Stimulated activated effector memory CD8-positive, alpha-beta T cell treated with anti-CD3 and anti-CD28 coated beads, Interleukin-12 subunit alpha, Interleukin-12 subunit beta, amount 100 ng/mL, for 72 hours (primary cell): ENCODE measurements around the gene EVI5L.

Experiments
- ATAC-seq: fragments of 150-1000 bp; cut with Tn5 transposase; 2 replicates; pipeline ENCODE4 v1.10.0; 2021
- DNase-seq, 2 donors: peaks; one replicate each; pipeline ENCODE4 v3.0.0; 2021 to 2022; ENCODE audit warnings: low spot score in 2 of 2
- H3K27ac Mint-ChIP-seq: one replicate; pipeline ENCODE4 v1.8.0; 2022; ENCODE audit warnings: mild to moderate bottlenecking, mixed read lengths
- H3K36me3 Mint-ChIP-seq: one replicate; pipeline ENCODE4 v1.8.0; 2022; ENCODE audit warnings: mild to moderate bottlenecking, mixed read lengths
- H3K4me1 Mint-ChIP-seq: one replicate; pipeline ENCODE4 v1.8.0; 2022; ENCODE audit warnings: mixed read lengths
- H3K4me3 Mint-ChIP-seq: one replicate; pipeline ENCODE4 v1.8.0; 2022; ENCODE audit warnings: mild to moderate bottlenecking, mixed read lengths
- H3K9me3 Mint-ChIP-seq: one replicate; pipeline ENCODE4 v1.8.0; 2022; ENCODE audit warnings: mixed read lengths

Gene EVI5L

DNA sequence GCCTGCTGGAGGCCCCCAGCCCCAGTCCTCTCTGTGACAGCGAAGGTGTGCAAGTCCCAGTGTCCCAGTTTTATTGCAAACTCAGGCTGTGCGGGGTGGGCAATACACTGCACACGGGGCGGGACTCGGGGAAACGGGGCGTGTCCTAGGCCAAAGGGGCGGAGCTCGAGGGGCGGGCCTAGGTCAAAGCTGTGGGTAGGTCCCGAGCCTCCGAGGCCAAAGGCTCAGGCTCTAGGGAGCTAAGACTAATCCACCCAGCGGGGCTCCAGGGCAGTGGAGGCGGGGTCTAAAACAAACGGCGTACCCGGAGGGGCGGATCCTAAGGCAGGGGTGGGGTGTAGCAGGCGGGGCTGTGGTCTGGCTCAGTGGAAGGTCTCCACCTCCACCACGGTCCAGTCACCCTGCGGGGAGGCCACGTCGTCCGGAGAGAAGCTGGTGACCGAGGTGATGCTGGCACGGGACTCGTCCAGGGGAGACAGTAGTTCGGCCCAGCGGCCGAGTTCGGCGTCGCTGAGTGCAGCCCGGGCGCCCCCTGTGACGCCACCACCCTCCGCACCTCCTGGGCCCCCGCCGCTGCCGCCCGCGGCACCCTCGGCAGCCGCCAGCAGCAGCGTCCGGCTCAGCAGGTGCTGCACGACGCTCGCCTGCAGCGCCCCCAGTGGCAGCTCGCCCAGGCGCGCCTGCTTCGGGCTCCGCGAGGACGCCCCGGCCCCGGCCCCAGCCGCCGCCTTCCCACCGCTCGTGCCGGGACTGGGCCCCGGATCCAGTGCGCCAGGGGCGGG, 38.8 kb downstream of the EVI5L start:
- H3K4me1 Mint-ChIP-seq: peaks cover 35% of the 10 kb centered on the region
- H3K36me3 Mint-ChIP-seq: no peaks in the 10 kb centered on the region
- peaks cover 2% of the 10 kb centered on the region for H3K9me3 Mint-ChIP-seq
- ATAC-seq (peak; percentile 85), DNase-seq (peak; percentile 81 to 85)
- H3K27ac Mint-ChIP-seq: no peak overlapping the region
- H3K4me3 Mint-ChIP-seq: peak overlapping the region; percentile 80

DNA sequence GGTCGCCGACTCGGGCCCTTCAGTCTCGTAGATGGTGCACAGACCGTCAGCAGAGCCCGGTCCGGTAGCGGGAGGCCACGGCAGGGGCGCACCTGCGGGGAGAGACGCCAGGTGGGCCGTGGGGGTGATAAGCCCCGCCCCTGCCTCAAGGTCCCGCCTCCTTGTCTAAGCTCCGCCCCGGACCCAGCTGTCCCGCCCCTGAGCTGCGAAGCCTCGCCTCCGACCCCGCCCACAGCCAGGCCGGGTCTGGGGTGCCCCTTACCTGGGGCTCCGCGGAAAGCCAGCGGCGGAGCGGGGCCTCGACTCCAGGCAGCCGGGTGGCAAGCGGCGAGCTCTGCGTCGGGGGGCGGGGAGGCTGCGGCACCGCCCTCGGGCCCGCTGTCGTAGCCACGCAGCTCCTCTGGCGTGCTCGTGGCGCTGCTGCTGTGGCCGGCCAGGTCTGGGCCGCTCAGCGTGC, 39.5 kb downstream of the EVI5L start:
- H3K36me3 Mint-ChIP-seq: no peaks in the 10 kb centered on the region
- H3K27ac Mint-ChIP-seq: no peak overlapping the region
- DNase-seq (peak; percentile 82 to 94), ATAC-seq (peak; percentile 64)
- H3K4me3 Mint-ChIP-seq: peak overlapping the region; percentile 80
- H3K9me3 Mint-ChIP-seq: peaks cover 2% of the 10 kb centered on the region
- H3K4me1 Mint-ChIP-seq: peaks cover 35% of the 10 kb centered on the region

DNA sequence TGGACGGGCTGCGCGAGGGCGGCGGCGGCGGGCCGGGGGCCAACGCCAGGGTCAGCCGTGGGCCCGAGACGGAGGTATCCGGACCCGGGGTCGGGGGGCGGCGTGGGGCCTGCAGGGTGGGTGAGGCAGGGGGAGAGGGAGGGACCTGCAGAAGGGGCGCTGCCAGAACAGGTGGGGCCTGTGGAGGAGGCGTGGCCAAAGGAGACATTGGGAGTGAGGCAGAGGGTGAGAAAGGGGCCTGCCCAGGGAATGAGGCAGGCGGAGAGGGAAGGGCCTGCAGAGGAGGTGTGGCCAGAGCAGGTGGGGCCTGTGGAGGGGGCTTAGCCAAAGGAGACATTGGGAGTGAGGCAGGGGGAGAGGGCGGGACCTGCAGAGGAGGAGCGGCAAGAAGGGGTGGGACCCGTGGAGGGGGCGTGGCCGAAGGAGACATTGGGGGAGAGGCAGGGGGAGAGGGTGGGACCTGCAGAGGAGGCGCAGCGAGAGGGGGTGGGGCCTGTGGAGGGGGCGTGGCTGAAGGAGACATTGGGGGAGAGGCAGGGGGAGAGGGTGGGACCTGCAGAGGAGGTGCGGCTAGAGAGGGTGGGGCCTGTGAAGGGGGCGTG, 40.0 kb downstream of the EVI5L start:
- peak in 1 of 2 donors; percentile 74 for DNase-seq
- H3K36me3 Mint-ChIP-seq: no peaks in the 10 kb centered on the region
- H3K4me1 Mint-ChIP-seq: peaks cover 31% of the 10 kb centered on the region
- no peak overlapping the region for H3K27ac Mint-ChIP-seq
- H3K4me3 Mint-ChIP-seq: peak overlapping the region; percentile 80
- ATAC-seq: peak; percentile 3
- H3K9me3 Mint-ChIP-seq: peaks cover 2% of the 10 kb centered on the region

DNA sequence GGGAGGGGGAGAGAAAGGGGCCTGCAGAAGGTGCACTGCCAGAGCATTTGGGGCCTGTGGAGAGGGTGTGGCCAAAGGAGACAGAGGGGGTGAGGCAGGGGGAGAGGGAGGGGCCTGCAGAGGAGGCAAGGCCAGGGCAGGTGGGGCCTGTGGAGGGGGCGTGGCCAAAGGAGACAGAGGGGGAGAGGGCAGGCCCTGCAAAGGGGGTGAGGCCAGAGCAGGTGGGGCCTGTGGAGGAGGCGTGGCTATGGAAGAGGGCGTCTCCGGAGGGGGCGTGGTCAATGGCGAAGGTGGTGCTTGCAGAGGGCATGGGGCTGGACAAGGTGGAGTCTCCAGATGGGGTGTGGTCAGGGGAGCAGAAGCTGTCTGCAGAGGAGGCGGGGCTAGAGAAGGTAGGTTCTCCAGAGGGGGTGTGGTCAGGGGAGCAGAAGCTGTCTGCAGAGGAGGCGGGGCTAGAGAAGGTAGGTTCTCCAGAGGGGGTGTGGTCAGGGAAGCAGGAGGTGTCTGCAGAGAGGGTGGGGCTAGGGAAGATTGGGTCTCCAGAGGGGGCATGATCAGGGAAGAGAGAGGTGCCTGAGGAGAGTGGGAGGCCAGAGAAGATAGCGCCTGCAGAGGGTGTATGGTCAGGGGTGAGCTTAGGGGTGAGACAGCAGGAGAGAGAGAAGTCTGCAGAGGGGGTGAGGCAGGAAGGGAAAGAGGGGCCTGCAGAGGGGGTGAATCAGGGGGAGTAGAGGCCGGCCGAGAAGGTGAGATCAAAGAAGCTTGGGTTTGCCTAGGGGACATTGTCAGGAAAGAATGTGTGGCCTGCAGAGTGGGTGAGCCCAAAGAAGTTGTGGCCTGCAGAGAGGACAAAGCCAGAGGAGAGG, 40.8 kb downstream of the EVI5L start:
- H3K9me3 Mint-ChIP-seq: peaks cover 2% of the 10 kb centered on the region
- ATAC-seq: no peak
- H3K4me1 Mint-ChIP-seq: peaks cover 24% of the 10 kb centered on the region
- peak; percentile 33 to 76 for DNase-seq
- no peaks in the 10 kb centered on the region for H3K36me3 Mint-ChIP-seq
- peak overlapping the region; percentile 80 for H3K4me3 Mint-ChIP-seq
- H3K27ac Mint-ChIP-seq: no peak overlapping the region

DNA sequence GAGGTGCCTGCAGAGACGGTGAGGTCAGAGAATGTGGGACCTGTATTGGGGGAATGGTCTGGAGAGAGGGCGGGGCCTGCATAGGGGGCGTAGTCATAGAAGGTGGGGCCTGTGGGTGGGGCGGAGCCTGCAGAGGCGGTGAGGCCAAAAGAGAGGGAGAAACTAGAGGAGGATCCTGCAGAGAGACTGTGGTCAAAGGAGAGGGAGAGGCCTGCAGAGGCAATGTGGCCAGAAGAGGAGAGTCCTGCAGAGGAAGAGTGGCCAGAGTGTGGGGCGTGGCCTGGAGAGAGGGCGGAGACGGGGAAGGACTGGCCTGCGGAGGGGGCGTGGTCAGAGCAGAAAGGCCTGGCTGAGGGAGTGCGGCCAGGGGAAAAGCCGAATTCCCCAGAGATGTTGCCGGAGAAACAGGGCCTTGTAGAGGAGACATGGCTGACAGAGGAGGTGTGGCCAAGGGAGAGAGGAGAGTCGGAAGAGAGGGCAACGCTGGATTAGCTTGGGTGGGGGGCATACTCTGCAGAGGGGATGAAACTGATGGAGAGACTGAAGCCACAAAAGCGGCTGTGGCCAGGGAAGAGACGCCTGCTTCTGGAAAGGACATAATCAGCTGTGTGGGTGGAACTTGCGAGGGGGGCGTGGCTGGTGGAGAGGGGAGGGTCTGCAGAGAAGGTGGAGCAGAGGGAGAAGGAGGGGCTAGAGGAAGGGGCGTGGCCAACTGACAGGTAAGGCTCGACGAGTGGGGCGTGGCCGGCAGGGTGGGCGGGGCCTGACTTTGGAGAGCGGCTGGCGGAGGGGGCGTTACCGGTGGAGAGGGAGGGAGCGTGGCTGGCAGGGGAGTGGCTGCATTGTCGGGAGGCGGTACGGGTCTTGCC, 41.7 kb downstream of the EVI5L start:
- ATAC-seq (no peak), DNase-seq (peak; percentile 61 to 89)
- Mint-ChIP-seq H3K9me3 (peaks cover 2% of the 10 kb centered on the region), H3K4me1 (peaks cover 24% of the 10 kb centered on the region), H3K27ac (no peak overlapping the region), H3K36me3 (no peaks in the 10 kb centered on the region), H3K4me3 (peak overlapping the region; percentile 80)

DNA sequence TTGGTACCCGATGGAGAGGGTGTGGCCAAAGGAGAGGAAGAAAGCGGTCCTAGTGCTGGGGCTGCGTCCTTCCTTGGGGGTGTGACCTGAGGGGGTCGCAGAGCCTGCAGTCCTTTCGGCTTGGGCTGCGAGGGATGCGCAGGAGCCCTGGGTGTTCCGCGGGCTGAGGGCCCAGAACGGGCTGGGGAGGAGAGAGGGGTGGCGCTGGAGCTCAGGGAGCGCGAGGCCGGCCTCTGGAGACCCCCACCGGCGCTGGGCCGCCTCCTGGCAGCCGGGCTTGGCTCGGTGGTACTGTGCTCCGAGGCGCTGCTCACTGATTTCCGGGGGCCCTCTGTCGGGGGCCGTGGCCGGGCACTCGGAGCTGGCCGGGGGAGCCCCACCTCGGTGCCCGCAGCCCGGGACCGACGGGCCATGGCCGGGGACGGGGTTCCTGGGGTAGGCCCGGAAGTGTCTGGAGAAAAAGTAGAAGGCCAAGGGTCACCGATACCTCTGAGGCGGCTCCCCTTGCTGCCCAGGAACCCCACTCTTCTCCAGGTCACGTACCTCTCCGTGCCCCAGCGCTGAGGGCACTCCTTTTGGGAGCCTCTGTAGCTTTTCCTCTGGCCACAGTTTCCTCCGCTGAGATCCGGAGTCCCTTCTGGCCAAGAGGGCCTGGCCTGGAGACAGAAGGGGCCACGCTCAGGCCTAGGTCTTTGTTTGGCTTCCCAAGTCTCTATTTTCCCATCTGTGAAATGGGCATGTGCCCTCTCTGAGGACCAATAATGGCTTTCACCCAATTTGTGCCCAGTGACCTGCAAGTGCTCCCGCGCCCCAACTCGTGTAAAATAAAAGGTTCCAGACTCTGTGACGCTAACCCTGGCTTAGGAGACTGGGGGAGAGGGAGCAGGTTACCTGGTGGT, 42.5 kb downstream of the EVI5L start:
- DNase-seq (no peak), ATAC-seq (no peak)
- H3K4me3 Mint-ChIP-seq: peak overlapping the region; percentile 80
- H3K36me3 Mint-ChIP-seq: no peaks in the 10 kb centered on the region
- H3K4me1 Mint-ChIP-seq: peaks cover 24% of the 10 kb centered on the region
- H3K9me3 Mint-ChIP-seq: peaks cover 2% of the 10 kb centered on the region
- H3K27ac Mint-ChIP-seq: no peak overlapping the region

DNA sequence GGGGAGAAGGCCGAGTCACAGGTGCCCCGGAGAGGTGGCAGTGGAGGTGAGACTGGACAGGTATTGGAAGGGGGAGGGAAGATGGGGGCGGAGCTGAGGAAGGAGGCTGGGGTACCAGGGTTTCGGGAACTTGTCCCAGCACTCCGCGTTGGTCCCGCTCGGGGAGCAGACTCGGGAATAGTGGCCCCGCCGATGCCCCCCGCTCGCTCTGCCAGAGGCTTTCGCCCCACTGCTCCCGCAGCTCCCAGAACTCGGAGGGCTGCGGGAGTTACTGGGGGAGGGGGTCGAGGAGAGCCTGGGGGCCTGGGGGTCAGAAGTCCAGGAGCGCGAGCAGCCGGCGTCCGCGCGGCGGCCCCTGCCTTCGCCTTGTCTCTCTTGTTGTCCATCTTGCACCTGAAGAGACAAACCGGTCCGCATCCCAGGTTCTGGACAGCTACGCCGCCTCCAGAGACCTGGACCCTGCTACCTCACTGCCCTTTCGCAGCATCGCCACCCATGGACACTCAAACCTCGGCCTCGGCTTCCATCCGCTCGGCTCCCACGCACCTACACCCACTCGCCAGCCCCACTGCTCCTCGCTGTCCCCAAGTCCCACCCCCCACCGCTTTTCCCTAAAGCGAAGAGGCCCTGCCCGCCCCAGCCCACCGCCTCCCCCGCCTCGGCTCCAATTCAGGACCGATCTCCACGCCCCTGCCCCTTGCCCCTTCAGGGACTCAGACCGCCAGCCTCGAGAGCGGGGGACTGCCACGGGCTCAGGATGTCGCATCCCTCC, 43.5 kb downstream of the EVI5L start:
- Mint-ChIP-seq H3K4me1 (peaks cover 22% of the 10 kb centered on the region), H3K4me3 (peak overlapping the region; percentile 44), H3K36me3 (no peaks in the 10 kb centered on the region), H3K9me3 (peaks cover 2% of the 10 kb centered on the region), H3K27ac (no peak overlapping the region)
- ATAC-seq (no peak), DNase-seq (no peak)

DNA sequence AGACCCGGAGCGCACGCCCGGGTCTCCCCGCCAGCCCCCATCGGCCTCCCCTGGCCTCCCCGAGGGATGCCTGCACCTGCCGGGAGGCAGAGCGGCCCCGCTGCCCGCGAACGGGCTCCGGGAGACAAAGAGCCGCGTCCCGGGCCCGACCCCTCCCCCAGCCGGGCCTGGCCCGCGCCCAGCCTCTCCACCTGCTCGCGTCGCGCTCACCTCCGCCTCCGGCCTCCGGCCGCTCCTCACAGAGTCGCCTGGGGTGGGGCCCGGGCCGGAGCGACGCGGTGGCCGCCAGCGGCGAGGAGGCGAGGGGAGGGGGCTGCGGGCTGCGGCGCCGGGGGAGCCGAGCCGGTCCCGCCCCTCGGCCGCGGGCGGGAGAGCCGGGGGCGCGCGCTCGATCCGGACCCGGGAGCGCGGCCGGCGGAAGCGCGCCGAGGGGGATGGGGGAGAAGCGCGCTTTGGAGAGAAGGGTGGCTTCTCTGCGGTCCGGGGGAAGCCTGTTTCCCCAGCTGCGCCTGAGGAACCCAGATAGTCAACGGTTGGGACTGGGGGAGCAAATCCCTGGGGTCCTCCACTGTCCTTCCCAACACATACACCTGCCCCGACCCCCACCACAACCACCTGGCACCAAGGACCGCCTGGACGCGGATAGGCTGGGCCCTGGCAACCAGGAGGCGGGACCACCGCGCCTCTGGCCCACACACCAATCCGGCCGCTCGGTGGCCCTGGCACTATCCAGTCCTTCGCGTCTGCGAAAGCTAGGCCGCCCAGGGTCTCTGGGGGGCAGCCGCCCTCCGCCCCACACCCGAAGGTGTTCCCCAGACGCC, 44.3 kb downstream of the EVI5L start, which contains the start of gene PRR36:
Gene PRR36, minus strand, starts transcription at position 315 of the 821 bp plus-strand sequence. CDS start 701 bp downstream, outside the sequence.
- DNase-seq: no peak
- H3K36me3 Mint-ChIP-seq: no peaks in the 10 kb centered on the region
- ATAC-seq: no peak
- peaks cover 2% of the 10 kb centered on the region for H3K9me3 Mint-ChIP-seq
- H3K27ac Mint-ChIP-seq: no peak within 1 kb of the TSS
- H3K4me3 Mint-ChIP-seq: peak within 1 kb of the TSS; percentile 53
- peaks cover 17% of the 10 kb centered on the region for H3K4me1 Mint-ChIP-seq

DNA sequence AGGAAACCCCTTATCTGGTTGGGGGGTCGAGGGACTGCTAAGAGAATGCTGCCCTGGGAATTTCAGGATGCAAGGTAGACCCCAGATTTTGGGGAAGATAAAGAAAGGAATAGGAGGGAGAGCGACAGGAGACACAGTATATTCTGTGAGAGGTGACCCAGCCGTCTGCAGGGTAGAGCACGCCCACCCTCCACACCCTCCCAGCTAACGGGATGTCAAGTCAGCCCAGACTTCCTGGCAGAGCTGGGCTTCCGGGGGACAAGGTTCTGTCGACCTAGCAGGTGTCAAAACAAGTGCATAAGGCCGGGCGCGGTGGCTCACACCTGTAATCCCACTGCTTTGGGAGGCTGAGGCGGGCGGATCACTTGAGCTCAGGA, 44.9 kb downstream of the EVI5L start:
- ATAC-seq: no peak
- H3K4me1 Mint-ChIP-seq: peaks cover 17% of the 10 kb centered on the region
- no peak for DNase-seq
- H3K27ac Mint-ChIP-seq: no peak overlapping the region
- H3K9me3 Mint-ChIP-seq: peaks cover 2% of the 10 kb centered on the region
- H3K36me3 Mint-ChIP-seq: no peaks in the 10 kb centered on the region
- peak overlapping the region; percentile 53 for H3K4me3 Mint-ChIP-seq

DNA sequence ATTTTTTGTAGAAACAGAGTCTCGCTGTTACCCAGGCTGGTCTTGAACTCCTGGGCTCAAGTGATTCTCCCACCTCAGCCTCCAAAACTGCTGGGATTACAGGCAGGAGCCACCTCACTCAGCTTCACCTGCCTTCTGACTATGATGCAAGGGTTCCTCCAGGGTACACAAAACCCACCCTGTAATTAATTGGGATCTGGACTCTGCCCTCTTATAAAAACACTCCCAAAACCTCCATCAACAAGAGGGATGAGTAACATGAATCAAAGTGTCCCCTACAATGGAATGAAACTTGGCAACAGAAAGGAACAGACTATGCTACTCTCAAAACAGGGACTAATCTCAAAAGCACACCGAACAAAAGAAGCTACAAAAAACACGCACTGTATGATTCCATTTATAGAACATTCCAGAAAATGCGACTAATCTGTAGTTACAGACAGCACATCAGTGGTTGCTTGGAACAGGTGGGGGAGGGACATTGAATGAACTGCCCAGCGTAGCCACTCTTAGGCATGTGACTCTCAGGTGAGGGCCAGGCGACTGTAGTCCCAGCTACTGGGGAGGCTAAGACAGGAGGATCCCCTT, 47.3 kb downstream of the EVI5L start:
- H3K9me3 Mint-ChIP-seq: no peaks in the 10 kb centered on the region
- H3K27ac Mint-ChIP-seq: no peak overlapping the region
- H3K36me3 Mint-ChIP-seq: no peaks in the 10 kb centered on the region
- H3K4me3 Mint-ChIP-seq: no peak overlapping the region
- no peaks in the 10 kb centered on the region for H3K4me1 Mint-ChIP-seq
- no peak for DNase-seq
- no peak for ATAC-seq

DNA sequence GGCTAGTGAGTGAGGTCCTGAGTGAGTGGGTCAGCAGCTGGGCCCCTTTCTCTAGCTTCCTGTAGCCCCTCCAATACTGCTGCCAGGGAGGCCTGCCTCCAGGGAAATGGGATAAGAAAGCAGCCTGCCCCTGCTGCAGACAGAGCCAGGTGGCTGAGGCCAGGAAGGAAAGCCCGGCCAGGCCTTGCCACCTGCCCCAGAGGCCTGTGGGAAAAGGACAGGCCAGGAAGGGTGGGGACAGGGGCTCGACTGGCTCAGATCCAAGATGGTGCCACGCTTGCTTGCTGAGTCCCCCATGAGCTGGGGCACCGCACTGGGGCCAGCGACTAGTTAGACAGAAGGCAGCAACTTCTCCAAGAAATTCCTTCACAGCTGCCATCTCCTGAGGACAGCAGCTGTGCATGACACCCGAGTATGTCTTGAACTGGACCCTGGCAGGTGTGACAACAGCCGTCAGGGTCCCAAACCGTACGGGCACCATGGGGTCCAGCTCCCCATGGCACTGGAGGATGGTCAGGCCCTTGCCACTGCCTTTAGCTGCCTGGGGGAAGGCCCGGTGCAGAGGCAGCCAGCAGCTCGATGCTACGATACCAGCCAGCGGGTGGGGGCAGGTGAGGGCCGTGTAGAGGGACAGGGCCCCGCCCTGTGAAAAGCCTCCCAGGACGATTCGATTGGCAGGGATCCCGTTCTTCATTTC, 49.2 kb downstream of the EVI5L start:
- Mint-ChIP-seq H3K36me3 (no peaks in the 10 kb centered on the region), H3K9me3 (no peaks in the 10 kb centered on the region)
- ATAC-seq: peak; percentile 22

DNA sequence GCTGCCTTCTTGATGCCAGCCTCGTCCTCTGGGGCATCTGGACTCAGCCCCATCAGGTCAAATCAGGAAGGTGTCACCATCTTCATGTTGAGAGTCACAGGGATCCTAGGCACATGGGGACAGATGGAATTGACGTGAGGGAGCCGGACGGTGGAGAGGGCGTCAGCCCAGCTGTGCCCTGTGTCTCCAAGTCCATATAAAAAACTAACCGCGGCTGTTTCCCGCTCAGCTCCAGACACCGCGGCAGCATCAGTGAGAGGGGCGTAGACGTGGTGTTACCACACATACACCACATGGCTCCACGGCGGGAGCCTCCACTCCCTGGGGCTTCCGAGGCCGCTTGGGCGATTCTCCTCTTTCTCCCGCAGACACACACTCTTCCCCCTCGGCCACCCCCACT, 49.8 kb downstream of the EVI5L start:
- Mint-ChIP-seq H3K27ac (no peak overlapping the region), H3K9me3 (no peaks in the 10 kb centered on the region), H3K36me3 (no peaks in the 10 kb centered on the region), H3K4me3 (no peak overlapping the region), H3K4me1 (no peaks in the 10 kb centered on the region)
- no peak for DNase-seq
- ATAC-seq: peak; percentile 28

More for the DNA sequence above, 49.2 kb downstream of the EVI5L start:
- Mint-ChIP-seq H3K4me3 (no peak overlapping the region), H3K4me1 (no peaks in the 10 kb centered on the region), H3K27ac (no peak overlapping the region)
- no peak for DNase-seq
